Right atrium auricular region (tissue), 2 donors: Measurements from ENCODE around the gene ERC2. TPM values are rescaled to one million over a fixed set of nuclear protein-coding genes. Genes with fewer than 3 reads are reported as not detected.

ENCODE experiments used
- DNase-seq: peaks from one replicate; pipeline ENCODE4 v3.0.0-alpha.2; 2019; ENCODE audit warnings: low spot score
- H3K27ac ChIP-seq, 2 donors: fragments of 200-600 bp; sonication (generic); 1 replicate in 1 of 2; 2 replicates in 1 of 2; pipeline ENCODE4 v1.5.1; 2016 to 2019
- H3K27me3 ChIP-seq, 2 donors: fragments of 200-600 bp; sonication (generic); one replicate each; pipeline versions ENCODE4 v1.5.1 to v1.6.0; 2017 to 2019
- H3K36me3 ChIP-seq: fragments of 200-600 bp; sonication (generic); one replicate; pipeline ENCODE4 v1.5.1; 2016
- H3K4me1 ChIP-seq, 2 donors: fragments of 200-600 bp; sonication (generic); one replicate each; pipeline versions ENCODE4 v1.5.1 to v1.6.0; 2017 to 2019
- H3K4me3 ChIP-seq, 2 donors: fragments of 200-600 bp; sonication (generic); 1 replicate in 1 of 2; 2 replicates in 1 of 2; pipeline ENCODE4 v1.5.1; 2017 to 2019; ENCODE audit warnings: mild to moderate bottlenecking in 1 of 2, moderate library complexity in 1 of 2
- H3K9me3 ChIP-seq, 2 donors: fragments of 200-600 bp; sonication (generic); one replicate each; pipeline ENCODE4 v1.5.1; 2019
- CTCF ChIP-seq, 2 donors: fragments of 200-600 bp; sonication (generic); IDR thresholded peaks; one replicate each; pipeline ENCODE4 v1.5.1; 2019; ENCODE audit warnings: antibody characterized with exemption in 2 of 2
- total RNA-seq, 2 donors: library from RNA; depleted of rRNA; stranded (reverse); fragments of >200 nt; gene quantifications; one replicate each; pipeline ENCODE4 v1.1.0, GENCODE V29; 2016

Gene ERC2
- total RNA-seq, 2 donors from 2014 or later = 2.9 to 4.0 TPM

GRCh38 chr3:55673764-55674163 is 794.5 kb downstream of the ERC2 start:
- no peak for DNase-seq
- Histone ChIP-seq H3K4me3 (no peak overlapping the region), H3K27me3 (no peaks in the 10 kb centered on the region), H3K36me3 (no peaks in the 10 kb centered on the region), H3K4me1 (no peaks in the 10 kb centered on the region), H3K27ac (no peak overlapping the region), H3K9me3 (no peaks in the 10 kb centered on the region)
- no peak for TF ChIP-seq CTCF (IDR thresholded peaks at IDR 0.05)

- no peaks in the 10 kb centered on the region for H3K36me3 ChIP-seq
- no peaks in the 10 kb centered on the region for H3K9me3 ChIP-seq
Observed at GRCh38 chr3:55669133-55669532, 799.1 kb downstream of the ERC2 start.

GRCh38 chr3:55668359-55668758 is 799.9 kb downstream of the ERC2 start:
- no peak for DNase-seq
- Histone ChIP-seq H3K9me3 (no peaks in the 10 kb centered on the region), H3K4me3 (no peak overlapping the region), H3K27me3 (no peaks in the 10 kb centered on the region), H3K4me1 (no peaks in the 10 kb centered on the region), H3K27ac (no peak overlapping the region), H3K36me3 (no peaks in the 10 kb centered on the region)
- no peak for TF ChIP-seq CTCF (IDR thresholded peaks at IDR 0.05)

More at GRCh38 chr3:55669133-55669532, 799.1 kb downstream of the ERC2 start:
- H3K4me1 ChIP-seq = no peaks in the 10 kb centered on the region
- DNase-seq = no peak
- H3K4me3 ChIP-seq = no peak overlapping the region
- no peak for TF ChIP-seq CTCF (IDR thresholded peaks at IDR 0.05)
- no peaks in the 10 kb centered on the region for H3K27me3 ChIP-seq
- no peak overlapping the region for H3K27ac ChIP-seq

DNA sequence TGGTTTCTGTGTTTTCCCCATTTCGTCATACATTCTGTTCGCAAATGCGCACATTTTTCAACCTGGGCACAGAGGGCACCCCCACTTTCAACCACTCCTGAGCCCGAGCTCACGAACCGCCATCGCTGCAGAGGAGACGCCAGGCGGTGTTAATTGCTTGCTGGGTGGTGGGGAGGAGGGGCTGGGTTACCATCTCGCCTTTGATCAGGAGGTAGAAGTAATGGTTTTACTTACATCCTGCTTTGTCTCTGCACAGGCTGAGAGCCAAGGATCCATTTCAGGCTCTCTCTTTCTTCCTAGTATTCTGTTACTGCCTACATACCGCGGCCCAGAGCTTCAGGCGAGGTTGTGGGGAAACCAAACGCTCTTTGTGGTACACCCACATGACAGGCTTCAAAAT is 803.9 kb downstream of the ERC2 start:
- TF ChIP-seq CTCF (IDR thresholded peaks at IDR 0.05) = no peak
- Histone ChIP-seq H3K9me3 (no peaks in the 10 kb centered on the region), H3K27me3 (no peaks in the 10 kb centered on the region), H3K4me3 (no peak overlapping the region), H3K36me3 (no peaks in the 10 kb centered on the region), H3K27ac (no peak overlapping the region), H3K4me1 (no peaks in the 10 kb centered on the region)
- no peak for DNase-seq

DNA sequence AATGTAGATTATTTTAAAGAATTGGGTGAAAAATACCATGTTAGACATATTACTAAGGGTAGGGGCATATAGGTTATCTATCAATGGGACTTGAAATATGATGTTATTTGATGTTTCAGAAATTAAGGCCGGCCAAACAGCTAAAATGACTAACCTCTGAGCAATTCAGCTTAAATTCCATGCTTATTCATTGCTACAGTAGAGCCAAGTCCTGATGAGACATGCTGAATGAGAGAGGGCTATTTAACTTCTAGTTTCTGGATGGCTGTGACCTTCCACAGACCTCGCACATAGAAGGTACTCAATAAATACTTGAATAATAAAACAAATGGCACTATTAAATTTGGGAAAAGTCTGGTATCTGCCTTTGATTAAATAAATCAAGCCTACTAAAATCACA is 805.6 kb downstream of the ERC2 start:
- H3K9me3 ChIP-seq = no peaks in the 10 kb centered on the region
- H3K36me3 ChIP-seq = no peaks in the 10 kb centered on the region
- TF ChIP-seq CTCF (IDR thresholded peaks at IDR 0.05) = no peak
- no peak for DNase-seq
- H3K27ac ChIP-seq = no peak overlapping the region
- H3K4me1 ChIP-seq = no peaks in the 10 kb centered on the region
- no peaks in the 10 kb centered on the region for H3K27me3 ChIP-seq
- no peak overlapping the region for H3K4me3 ChIP-seq

DNA sequence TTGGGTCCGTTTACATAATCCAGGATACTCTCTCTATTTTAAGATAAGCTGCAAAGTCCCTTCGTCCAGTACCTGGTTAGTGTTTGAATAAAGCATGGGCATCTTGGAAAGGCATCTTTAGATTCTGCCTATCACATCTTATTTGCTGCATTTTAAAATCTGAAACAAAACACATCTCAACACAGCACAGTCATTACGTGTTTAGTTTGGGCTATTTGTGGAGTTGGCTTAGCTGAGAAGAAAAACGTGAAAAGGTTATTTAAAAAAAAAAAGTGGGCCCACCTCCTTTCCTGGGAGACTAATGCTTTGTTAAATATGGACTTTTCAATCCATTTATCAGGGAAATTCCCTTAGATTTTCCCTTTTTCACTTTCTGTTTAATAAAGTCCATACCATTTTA is 806.7 kb downstream of the ERC2 start:
- TF ChIP-seq CTCF (IDR thresholded peaks at IDR 0.05) = no peak
- H3K9me3 ChIP-seq = no peaks in the 10 kb centered on the region
- DNase-seq = no peak
- H3K27ac ChIP-seq = no peak overlapping the region
- no peaks in the 10 kb centered on the region for H3K27me3 ChIP-seq
- no peak overlapping the region for H3K4me3 ChIP-seq
- no peaks in the 10 kb centered on the region for H3K4me1 ChIP-seq
- H3K36me3 ChIP-seq = no peaks in the 10 kb centered on the region
